HepG2 (cell line): ENCODE results near the gene GALNT12.

Source experiments
- CTCF ChIP-seq: sonication (generic); formaldehyde crosslinking; IDR thresholded peaks from 2 replicates; pipeline ENCODE4 v1.5.0; 2020; ENCODE audit warnings: mild to moderate bottlenecking, missing genetic modification reagents, moderate library complexity
- EZH2 ChIP-seq: conservative IDR thresholded peaks from 2 replicates; pipeline ENCODE4 v1.6.1; 2012; ENCODE audit warnings: mild to moderate bottlenecking, low read depth, low read length, moderate library complexity
- GTF2F1 ChIP-seq: fragments of 150-350 bp; IDR thresholded peaks from 2 replicates; pipeline ENCODE4 v1.6.1; 2014; ENCODE audit warnings: low read length
- HIC2 ChIP-seq: sonication (generic); formaldehyde crosslinking; IDR thresholded peaks from 2 replicates; pipeline ENCODE4 v1.9.0; 2022; ENCODE audit warnings: low read depth, missing genetic modification reagents
- HOXA3 ChIP-seq: sonication (generic); formaldehyde crosslinking; IDR thresholded peaks from 2 replicates; pipeline ENCODE4 v1.5.0; 2020; ENCODE audit warnings: missing genetic modification reagents
- MAX ChIP-seq: IDR thresholded peaks from 2 replicates; pipeline ENCODE4 v1.6.1; 2012; ENCODE audit warnings: inconsistent platforms
- POLR2A ChIP-seq, 2 experiments: IDR thresholded peaks; 2 replicates each; pipeline ENCODE4 v1.6.1; 2011; ENCODE audit warnings: low read depth in 2 of 2, low read length in 2 of 2, mild to moderate bottlenecking in 1 of 2, moderate library complexity in 1 of 2; ENCODE audit not compliant: insufficient read depth in 1 of 2
- PRDM10 ChIP-seq: sonication (generic); formaldehyde crosslinking; IDR thresholded peaks from 2 replicates; pipeline ENCODE4 v1.4.0; 2020; ENCODE audit warnings: low read depth, missing genetic modification reagents
- TARDBP ChIP-seq: sonication (generic); formaldehyde crosslinking; IDR thresholded peaks from 2 replicates; pipeline ENCODE4 v1.8.0; 2022; ENCODE audit warnings: mild to moderate bottlenecking, missing genetic modification reagents
- TOPORS ChIP-seq: sonication (generic); formaldehyde crosslinking; IDR thresholded peaks from 2 replicates; pipeline ENCODE4 v1.8.0; 2023; ENCODE audit warnings: mild to moderate bottlenecking, missing genetic modification reagents
- ZC3H4 ChIP-seq: sonication (generic); formaldehyde crosslinking; IDR thresholded peaks from 2 replicates; pipeline ENCODE4 v1.4.0; 2020; ENCODE audit warnings: missing genetic modification reagents, borderline replicate concordance
- ZNF513 ChIP-seq: sonication (generic); formaldehyde crosslinking; conservative IDR thresholded peaks from 2 replicates; pipeline ENCODE4 v1.5.0; 2020; ENCODE audit warnings: missing genetic modification reagents

- TF ChIP-seq GTF2F1 (no peak), CTCF (CRISPR knock-in tag) (no peak), ZNF513 (CRISPR knock-in tag) (no peak), HIC2 (CRISPR knock-in tag) (no peak), PRDM10 (no peak), ZC3H4 (CRISPR knock-in tag) (no peak), EZH2 (no peak), POLR2A (IDR thresholded peaks at IDR 0.05; ENCODE audit: insufficient read depth in 1 of 2, low read depth in 2 of 2, low read length in 2 of 2) (no peak), TOPORS (no peak), HOXA3 (no peak), TARDBP (CRISPR knock-in tag) (no peak), MAX (no peak)
Observed at GRCh38 chr9:98873951-98874371, 66.5 kb downstream of the GALNT12 start.
